HepG2 (cell line): ENCODE results near the gene PLD6. TPM values are rescaled to one million over a fixed set of nuclear protein-coding genes. Genes with fewer than 3 reads are reported as not detected.

ENCODE experiments used
- ARNT ChIP-seq: fragments of 450-650 bp; IDR thresholded peaks from 2 replicates; pipeline ENCODE4 v1.6.1; 2017
- CBX1 ChIP-seq: IDR thresholded peaks from one replicate; pipeline ENCODE4 v1.6.1; 2016; ENCODE audit warnings: antibody characterized with exemption, low read depth
- DMAP1 ChIP-seq: IDR thresholded peaks from 2 replicates; pipeline ENCODE4 v1.6.1; 2016
- ELF1 ChIP-seq: sonication (generic); formaldehyde crosslinking; IDR thresholded peaks from 2 replicates; pipeline ENCODE4 v1.4.0; 2020; ENCODE audit warnings: missing genetic modification reagents
- FOXO1 ChIP-seq: sonication (generic); formaldehyde crosslinking; IDR thresholded peaks from 2 replicates; pipeline ENCODE4 v1.4.0; 2020; ENCODE audit warnings: missing genetic modification reagents
- KLF13 ChIP-seq: sonication (generic); formaldehyde crosslinking; IDR thresholded peaks from 2 replicates; pipeline ENCODE4 v1.4.0; 2020; ENCODE audit warnings: mild to moderate bottlenecking, missing genetic modification reagents
- PCBP1 ChIP-seq: fragments of 200-400 bp; formaldehyde crosslinking; IDR thresholded peaks from 2 replicates; pipeline ENCODE4 v1.6.1; 2017; ENCODE audit warnings: mild to moderate bottlenecking, low read depth, low read length, borderline replicate concordance
- POLR2A ChIP-seq, 2 experiments: IDR thresholded peaks; 2 replicates each; pipeline ENCODE4 v1.6.1; 2011; ENCODE audit warnings: low read depth in 2 of 2, low read length in 2 of 2, mild to moderate bottlenecking in 1 of 2, moderate library complexity in 1 of 2; ENCODE audit not compliant: insufficient read depth in 1 of 2
- RAD51 ChIP-seq: fragments of 450-650 bp; IDR thresholded peaks from 2 replicates; pipeline ENCODE4 v1.6.1; 2016; ENCODE audit warnings: borderline replicate concordance
- TBL1XR1 ChIP-seq: fragments of 150-350 bp; IDR thresholded peaks from 2 replicates; pipeline ENCODE4 v1.6.1; 2014; ENCODE audit warnings: borderline replicate concordance, low read length; ENCODE audit not compliant: partially characterized antibody
- TBX2 ChIP-seq: sonication (generic); formaldehyde crosslinking; IDR thresholded peaks from 2 replicates; pipeline ENCODE4 v1.5.0; 2020; ENCODE audit warnings: missing genetic modification reagents, mild to moderate bottlenecking, borderline replicate concordance
- ZKSCAN5 ChIP-seq: sonication (generic); formaldehyde crosslinking; IDR thresholded peaks from 2 replicates; pipeline ENCODE4 v1.5.1; 2020; ENCODE audit warnings: mild to moderate bottlenecking, missing genetic modification reagents
- ZKSCAN8 ChIP-seq: IDR thresholded peaks from 2 replicates; pipeline ENCODE4 v1.6.1; 2016; ENCODE audit warnings: borderline replicate concordance, missing genetic modification reagents, missing compliant biosample characterization
- ZNF17 ChIP-seq: sonication (generic); formaldehyde crosslinking; IDR thresholded peaks from 2 replicates; pipeline ENCODE4 v1.5.0; 2020; ENCODE audit warnings: mild to moderate bottlenecking, missing genetic modification reagents
- ZNF780A ChIP-seq: sonication (generic); formaldehyde crosslinking; IDR thresholded peaks from 2 replicates; pipeline ENCODE4 v1.8.0; 2022; ENCODE audit warnings: mild to moderate bottlenecking, missing genetic modification reagents, moderate library complexity
- ZNF788 ChIP-seq: sonication (generic); formaldehyde crosslinking; IDR thresholded peaks from 2 replicates; pipeline ENCODE4 v1.5.0; 2020; ENCODE audit warnings: mild to moderate bottlenecking, missing genetic modification reagents, borderline replicate concordance
- ZNF839 ChIP-seq: sonication (generic); formaldehyde crosslinking; IDR thresholded peaks from 2 replicates; pipeline ENCODE4 v1.4.0; 2020; ENCODE audit warnings: missing genetic modification reagents, mild to moderate bottlenecking, borderline replicate concordance
- polyA plus RNA-seq, 8 experiments: library from polyadenylated mRNA; depleted of rRNA in 3 of 8; stranded (reverse) in 7 of 8; unstranded in 1 of 8; fragments of >200 nt; fragmentation: Illumina TruSeq in 4 of 8; extraction: Trizol in 4 of 8; gene quantifications; 2 replicates each; pipeline versions ENCODE4 v1.2.1 to v1.2.3, GENCODE V29; 2011 to 2016; ENCODE audit warnings: low read depth in 4 of 8, missing spikeins in 1 of 8, mixed read lengths in 1 of 8; ENCODE audit not compliant: insufficient read depth in 1 of 8
- total RNA-seq, 5 experiments: library from RNA; depleted of rRNA; stranded (reverse); fragments of >200 nt; fragmentation: Illumina TruSeq; extraction: Trizol; gene quantifications; 2 replicates each; pipeline ENCODE4 v1.2.3, GENCODE V29; 2016; ENCODE audit warnings: low read depth in 1 of 5
- TF ChIP-seq, protein P1 (sequence below): sonication (generic); formaldehyde crosslinking; IDR thresholded peaks from 2 replicates; pipeline ENCODE4 v1.8.1; 2023; ENCODE audit warnings: mild to moderate bottlenecking, missing genetic modification reagents, borderline replicate concordance
- TF ChIP-seq, protein P2 (sequence below): sonication (generic); formaldehyde crosslinking; IDR thresholded peaks from 2 replicates; pipeline ENCODE4 v1.5.1; 2020; ENCODE audit warnings: mild to moderate bottlenecking, missing genetic modification reagents, borderline replicate concordance
- TF ChIP-seq, protein P3 (sequence below): sonication (generic); formaldehyde crosslinking; IDR thresholded peaks from 2 replicates; pipeline ENCODE4 v1.5.0; 2020; ENCODE audit warnings: missing genetic modification reagents, mild to moderate bottlenecking, borderline replicate concordance

PLD6 gene
- total and polyA plus RNA-seq, 2 of the 13 experiments (the other 11 are each of a cell fraction or from before 2014, with no cell fraction given): 5.2 to 11.4 TPM

DNA sequence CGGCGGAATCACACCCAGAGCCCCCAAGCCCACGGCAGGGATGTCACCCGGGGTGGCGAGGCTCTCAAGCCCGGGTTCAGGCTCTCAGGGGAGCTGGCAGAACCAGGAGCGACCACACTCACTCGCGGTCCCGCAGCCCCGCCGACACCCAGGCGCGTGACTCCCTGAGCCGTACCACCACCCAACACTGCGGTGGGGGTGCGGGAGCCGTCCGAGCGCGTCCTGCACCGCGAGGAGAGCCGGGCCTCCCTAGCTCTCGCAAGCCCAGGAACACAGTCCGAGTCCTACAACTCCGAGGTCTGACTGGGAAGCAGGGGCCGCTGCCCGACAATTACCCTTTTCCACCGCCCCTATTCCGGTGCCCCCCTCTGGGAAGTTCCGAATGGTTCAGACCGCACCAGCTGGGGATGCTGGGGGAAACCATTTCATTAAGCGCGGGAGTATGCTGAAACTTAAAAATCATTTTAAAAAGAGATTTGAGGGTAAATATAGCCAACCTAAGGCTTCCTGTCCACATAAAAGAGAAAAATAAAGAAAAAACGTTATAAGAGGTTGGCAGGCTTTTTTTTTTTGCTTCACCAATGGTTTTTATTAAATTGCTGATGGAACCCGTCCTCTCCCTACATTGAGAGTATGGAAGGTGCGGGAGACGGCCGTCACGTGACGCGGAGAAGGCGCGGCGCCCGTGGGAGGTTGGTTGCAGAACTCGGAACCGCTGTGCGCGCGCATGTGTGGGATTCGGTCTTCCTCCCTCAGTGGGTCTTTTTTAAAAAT lies 31.1 kb upstream of the PLD6 start, which contains the start of gene FLCN (continued):
- TF ChIP-seq POLR2A (IDR thresholded peaks at IDR 0.05; ENCODE audit: insufficient read depth in 1 of 2, low read depth in 2 of 2, low read length in 2 of 2): peak; percentile 84 to 91
- TF ChIP-seq ZKSCAN5: no peak
- 0 out of 2 replicates have a peak, but pooled peaks have one; percentile 35 for TF ChIP-seq ZNF17 (CRISPR knock-in tag)
- TF ChIP-seq ARNT: no peak
- no peak for TF ChIP-seq TBL1XR1
- TF ChIP-seq ELF1 (CRISPR knock-in tag): peak; percentile 30; the same call in 1 of the 2 replicates
- TF ChIP-seq KLF13 (CRISPR knock-in tag): no peak
- no peak for TF ChIP-seq FOXO1 (CRISPR knock-in tag)
- peak; percentile 79 for TF ChIP-seq DMAP1 (CRISPR knock-in tag)
- no peak for TF ChIP-seq ZKSCAN8 (CRISPR knock-in tag)
- TF ChIP-seq RAD51: peak; percentile 95
- TF ChIP-seq TBX2 (CRISPR knock-in tag): peak; percentile 59
- TF ChIP-seq CBX1: peak; percentile 47
- TF ChIP-seq PCBP1: peak; percentile 98
- TF ChIP-seq, protein P1, sequence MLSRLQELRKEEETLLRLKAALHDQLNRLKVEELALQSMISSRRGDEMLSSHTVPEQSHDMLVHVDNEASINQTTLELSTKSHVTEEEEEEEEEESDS: 0 out of 2 replicates have a peak, but pooled peaks have one; percentile 7
- TF ChIP-seq, protein P2, sequence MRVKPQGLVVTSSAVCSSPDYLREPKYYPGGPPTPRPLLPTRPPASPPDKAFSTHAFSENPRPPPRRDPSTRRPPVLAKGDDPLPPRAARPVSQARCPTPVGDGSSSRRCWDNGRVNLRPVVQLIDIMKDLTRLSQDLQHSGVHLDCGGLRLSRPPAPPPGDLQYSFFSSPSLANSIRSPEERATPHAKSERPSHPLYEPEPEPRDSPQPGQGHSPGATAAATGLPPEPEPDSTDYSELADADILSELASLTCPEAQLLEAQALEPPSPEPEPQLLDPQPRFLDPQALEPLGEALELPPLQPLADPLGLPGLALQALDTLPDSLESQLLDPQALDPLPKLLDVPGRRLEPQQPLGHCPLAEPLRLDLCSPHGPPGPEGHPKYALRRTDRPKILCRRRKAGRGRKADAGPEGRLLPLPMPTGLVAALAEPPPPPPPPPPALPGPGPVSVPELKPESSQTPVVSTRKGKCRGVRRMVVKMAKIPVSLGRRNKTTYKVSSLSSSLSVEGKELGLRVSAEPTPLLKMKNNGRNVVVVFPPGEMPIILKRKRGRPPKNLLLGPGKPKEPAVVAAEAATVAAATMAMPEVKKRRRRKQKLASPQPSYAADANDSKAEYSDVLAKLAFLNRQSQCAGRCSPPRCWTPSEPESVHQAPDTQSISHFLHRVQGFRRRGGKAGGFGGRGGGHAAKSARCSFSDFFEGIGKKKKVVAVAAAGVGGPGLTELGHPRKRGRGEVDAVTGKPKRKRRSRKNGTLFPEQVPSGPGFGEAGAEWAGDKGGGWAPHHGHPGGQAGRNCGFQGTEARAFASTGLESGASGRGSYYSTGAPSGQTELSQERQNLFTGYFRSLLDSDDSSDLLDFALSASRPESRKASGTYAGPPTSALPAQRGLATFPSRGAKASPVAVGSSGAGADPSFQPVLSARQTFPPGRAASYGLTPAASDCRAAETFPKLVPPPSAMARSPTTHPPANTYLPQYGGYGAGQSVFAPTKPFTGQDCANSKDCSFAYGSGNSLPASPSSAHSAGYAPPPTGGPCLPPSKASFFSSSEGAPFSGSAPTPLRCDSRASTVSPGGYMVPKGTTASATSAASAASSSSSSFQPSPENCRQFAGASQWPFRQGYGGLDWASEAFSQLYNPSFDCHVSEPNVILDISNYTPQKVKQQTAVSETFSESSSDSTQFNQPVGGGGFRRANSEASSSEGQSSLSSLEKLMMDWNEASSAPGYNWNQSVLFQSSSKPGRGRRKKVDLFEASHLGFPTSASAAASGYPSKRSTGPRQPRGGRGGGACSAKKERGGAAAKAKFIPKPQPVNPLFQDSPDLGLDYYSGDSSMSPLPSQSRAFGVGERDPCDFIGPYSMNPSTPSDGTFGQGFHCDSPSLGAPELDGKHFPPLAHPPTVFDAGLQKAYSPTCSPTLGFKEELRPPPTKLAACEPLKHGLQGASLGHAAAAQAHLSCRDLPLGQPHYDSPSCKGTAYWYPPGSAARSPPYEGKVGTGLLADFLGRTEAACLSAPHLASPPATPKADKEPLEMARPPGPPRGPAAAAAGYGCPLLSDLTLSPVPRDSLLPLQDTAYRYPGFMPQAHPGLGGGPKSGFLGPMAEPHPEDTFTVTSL (CRISPR knock-in tag): no peak
- no peak for TF ChIP-seq ZNF780A (CRISPR knock-in tag)
- no peak for TF ChIP-seq ZNF839 (CRISPR knock-in tag)
- TF ChIP-seq ZNF788: no peak; the same call in 1 of the 2 replicates
- TF ChIP-seq, protein P3, sequence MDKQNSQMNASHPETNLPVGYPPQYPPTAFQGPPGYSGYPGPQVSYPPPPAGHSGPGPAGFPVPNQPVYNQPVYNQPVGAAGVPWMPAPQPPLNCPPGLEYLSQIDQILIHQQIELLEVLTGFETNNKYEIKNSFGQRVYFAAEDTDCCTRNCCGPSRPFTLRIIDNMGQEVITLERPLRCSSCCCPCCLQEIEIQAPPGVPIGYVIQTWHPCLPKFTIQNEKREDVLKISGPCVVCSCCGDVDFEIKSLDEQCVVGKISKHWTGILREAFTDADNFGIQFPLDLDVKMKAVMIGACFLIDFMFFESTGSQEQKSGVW (CRISPR knock-in tag): peak; percentile 69; the same call in 1 of the 2 replicates
